GM10266 (cell line): Measurements from ENCODE around the gene ARPIN.
"Not testable (repeated sequence)": the region's sequence is repeated elsewhere in the genome, so short reads cannot be mapped to it uniquely, and the experiment has no call there.

Source experiments
- DNase-seq: peaks from one replicate; pipeline ENCODE4 v3.0.0; 2012; ENCODE audit errors: extremely low spot score
- CTCF ChIP-seq: IDR thresholded peaks from 2 replicates; pipeline ENCODE4 v1.5.1; 2012; ENCODE audit warnings: mild to moderate bottlenecking, low read depth; ENCODE audit not compliant: control insufficient read depth, insufficient read depth; ENCODE audit errors: missing control alignments

The ARPIN gene

GRCh38 chr15:89912674-89913396 is at the start of gene ARPIN:
Gene ARPIN (minus strand): TSS chr15:89912952. CDS start chr15:89912835, 117 bp downstream.
- no peak for DNase-seq
- TF ChIP-seq CTCF: no peak

DNA sequence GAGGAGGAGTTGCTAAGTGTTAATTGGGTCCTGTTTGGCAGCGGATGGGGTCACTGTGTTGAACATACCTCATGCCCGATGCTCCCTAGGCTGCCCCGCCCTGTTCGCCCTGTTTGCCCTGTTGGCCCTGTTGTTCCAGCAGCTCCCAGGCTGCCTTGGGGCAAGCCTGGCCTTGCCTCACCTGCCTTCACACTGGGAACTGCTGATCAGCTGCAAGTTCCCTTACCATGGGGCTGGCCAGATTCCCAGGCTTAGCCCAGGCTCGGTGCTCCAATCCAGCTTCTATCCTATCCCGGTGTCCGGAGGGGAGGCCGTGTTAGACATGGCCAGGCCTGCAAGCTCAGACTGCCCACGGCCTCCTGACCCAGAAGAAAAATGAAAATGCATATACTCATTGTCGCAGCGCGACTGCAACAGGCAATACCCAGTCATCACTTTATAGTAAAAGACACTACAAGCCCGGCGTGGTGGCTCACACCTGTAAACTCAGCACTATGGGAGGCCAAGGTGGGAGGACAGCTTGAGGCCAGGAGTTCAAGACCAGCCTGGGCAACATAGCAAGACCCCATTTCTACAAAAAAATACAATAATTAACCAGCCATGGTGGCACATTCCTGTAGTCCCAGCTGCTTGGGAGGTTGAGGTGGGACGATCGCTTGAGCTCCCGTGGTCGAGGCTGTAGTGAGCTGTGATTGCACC is 45.5 kb upstream of the ARPIN start:
- no peak for TF ChIP-seq CTCF
- DNase-seq: no peak

DNA sequence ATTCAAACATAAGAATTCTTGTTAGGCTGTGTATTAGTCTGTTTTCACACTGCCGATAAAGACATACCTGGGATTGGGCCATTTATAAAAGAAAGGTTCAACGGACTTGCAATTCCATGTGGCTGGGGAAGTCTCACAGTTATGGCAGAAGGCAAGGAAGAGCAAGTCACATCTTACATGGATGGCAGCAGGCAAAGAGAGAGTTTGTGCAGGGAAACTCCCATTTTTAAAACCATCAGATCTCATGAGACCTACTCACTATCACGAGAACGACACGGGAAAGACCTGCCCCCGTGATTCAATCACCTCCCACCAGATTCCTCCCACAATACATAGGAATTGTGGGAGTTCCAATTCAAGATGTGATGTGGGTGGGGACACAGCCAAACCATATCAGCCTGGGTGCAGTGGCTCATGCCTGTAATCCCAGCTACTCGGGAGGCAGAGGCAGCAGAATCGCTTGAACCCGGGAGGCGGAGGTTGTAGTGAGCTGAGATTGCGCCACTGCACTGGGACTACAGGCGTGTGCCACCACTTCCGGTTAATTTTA is 42.8 kb upstream of the ARPIN start:
- not testable (repeated sequence) for DNase-seq

GRCh38 chr15:89954541-89954940 is 41.8 kb upstream of the ARPIN start:
- DNase-seq: no peak
- no peak for TF ChIP-seq CTCF

GRCh38 chr15:89948796-89949195 is 36.0 kb upstream of the ARPIN start:
- DNase-seq: no peak
- TF ChIP-seq CTCF: no peak

- TF ChIP-seq CTCF: no peak
- no peak for DNase-seq
Observed at GRCh38 chr15:89947385-89947784, 34.6 kb upstream of the ARPIN start.

GRCh38 chr15:89946681-89947299 is 34.0 kb upstream of the ARPIN start:
- no peak for DNase-seq
- no peak for TF ChIP-seq CTCF

- DNase-seq: not testable (repeated sequence)
Observed at GRCh38 chr15:89943721-89944120, 31.0 kb upstream of the ARPIN start.
